Ishikawa (cell line): ENCODE data around the gene EIF3L.

Experiments
- CEBPB ChIP-seq: IDR thresholded peaks from 2 replicates; pipeline ENCODE4 v1.6.1; 2012
- CREB1 ChIP-seq: IDR thresholded peaks from 2 replicates; pipeline ENCODE4 v1.6.1; 2012; ENCODE audit warnings: low read depth
- EGR1 ChIP-seq: IDR thresholded peaks from 2 replicates; pipeline ENCODE4 v1.6.1; 2012
- EP300 ChIP-seq: IDR thresholded peaks from 2 replicates; pipeline ENCODE4 v1.6.1; 2012; ENCODE audit warnings: borderline replicate concordance
- FOXM1 ChIP-seq: IDR thresholded peaks from 2 replicates; pipeline ENCODE4 v1.6.1; 2012; ENCODE audit warnings: low read depth, borderline replicate concordance
- NFIC ChIP-seq: IDR thresholded peaks from 2 replicates; pipeline ENCODE4 v1.6.1; 2012
- RAD21 ChIP-seq: IDR thresholded peaks from 2 replicates; pipeline ENCODE4 v1.6.1; 2012; ENCODE audit warnings: low read depth
- REST ChIP-seq: IDR thresholded peaks from 2 replicates; pipeline ENCODE4 v1.6.1; 2012; ENCODE audit warnings: low read depth, mild to moderate bottlenecking
- TAF1 ChIP-seq: IDR thresholded peaks from 2 replicates; pipeline ENCODE4 v1.6.1; 2012; ENCODE audit warnings: low read depth, mild to moderate bottlenecking
- TCF12 ChIP-seq: IDR thresholded peaks from 2 replicates; pipeline ENCODE4 v1.6.1; 2012; ENCODE audit warnings: low read depth
- YY1 ChIP-seq: IDR thresholded peaks from 2 replicates; pipeline ENCODE4 v1.6.1; 2012; ENCODE audit warnings: low read depth
- ZBTB7A ChIP-seq: IDR thresholded peaks from 2 replicates; pipeline ENCODE4 v1.6.1; 2012; ENCODE audit warnings: low read depth
- TF ChIP-seq, protein P1 (sequence below): IDR thresholded peaks from 2 replicates; pipeline ENCODE4 v1.6.1; 2012
- TF ChIP-seq, protein P2 (sequence below): IDR thresholded peaks from 2 replicates; pipeline ENCODE4 v1.6.1; 2012

DNA sequence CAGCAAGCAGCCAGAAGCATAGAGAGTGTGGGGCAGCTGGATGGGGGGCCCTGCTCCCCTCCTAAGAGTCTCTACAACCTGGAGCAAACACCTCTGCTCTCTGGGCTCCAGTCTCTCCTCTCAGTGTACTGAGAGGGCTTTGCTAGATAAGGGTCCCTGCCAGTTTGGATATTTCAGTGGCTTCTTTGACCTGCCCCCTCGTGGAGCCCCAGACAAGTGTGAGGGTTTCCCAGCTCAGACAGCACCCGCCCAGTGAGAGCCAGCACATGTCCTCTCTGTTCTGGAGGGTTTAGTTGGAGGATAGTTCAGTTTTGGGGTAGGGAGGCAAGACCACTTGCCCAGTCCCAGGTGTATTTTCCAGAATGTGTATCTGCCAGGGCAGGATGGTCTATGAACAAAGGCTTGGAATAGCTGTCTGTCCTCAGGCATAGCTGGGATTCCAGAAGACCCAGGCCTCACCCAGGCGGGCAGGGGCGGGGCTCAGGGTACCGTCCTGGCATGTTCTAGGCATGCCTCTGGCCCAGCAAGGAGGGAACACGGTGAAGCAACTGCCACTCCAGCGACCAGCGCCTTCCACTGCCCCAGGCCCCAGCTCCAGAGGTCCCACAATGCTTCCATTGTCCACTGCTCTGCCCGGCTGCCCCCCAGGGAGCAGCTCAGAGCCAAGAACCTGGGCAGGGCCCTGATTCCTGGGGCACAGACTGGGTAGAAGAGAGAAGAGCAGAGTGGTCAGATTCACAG is 49.4 kb downstream of the EIF3L start:
- TF ChIP-seq FOXM1 (no peak), YY1 (no peak), EP300 (no peak; the same call in 1 of the 2 replicates), CREB1 (no peak), TAF1 (no peak), CEBPB (0 out of 2 replicates have a peak, but pooled peaks have one; percentile 41), RAD21 (no peak), ZBTB7A (peak; percentile 50; the same call in 1 of the 2 replicates), TCF12 (peak; percentile 44; the same call in 1 of the 2 replicates), REST (no peak), EGR1 (0 out of 2 replicates have a peak, but pooled peaks have one; percentile 6), NFIC (peak; percentile 64)
- TF ChIP-seq, protein P1, sequence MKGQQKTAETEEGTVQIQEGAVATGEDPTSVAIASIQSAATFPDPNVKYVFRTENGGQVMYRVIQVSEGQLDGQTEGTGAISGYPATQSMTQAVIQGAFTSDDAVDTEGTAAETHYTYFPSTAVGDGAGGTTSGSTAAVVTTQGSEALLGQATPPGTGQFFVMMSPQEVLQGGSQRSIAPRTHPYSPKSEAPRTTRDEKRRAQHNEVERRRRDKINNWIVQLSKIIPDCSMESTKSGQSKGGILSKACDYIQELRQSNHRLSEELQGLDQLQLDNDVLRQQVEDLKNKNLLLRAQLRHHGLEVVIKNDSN, result no peak
- TF ChIP-seq, protein P2, sequence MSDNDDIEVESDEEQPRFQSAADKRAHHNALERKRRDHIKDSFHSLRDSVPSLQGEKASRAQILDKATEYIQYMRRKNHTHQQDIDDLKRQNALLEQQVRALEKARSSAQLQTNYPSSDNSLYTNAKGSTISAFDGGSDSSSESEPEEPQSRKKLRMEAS, result peak; percentile 57
